IMR-90 (cell line): Measurements from ENCODE around the gene KRTAP4-3. TPM values are rescaled to one million over a fixed set of nuclear protein-coding genes. Genes with fewer than 3 reads are reported as not detected.

Experiments
- ATAC-seq: fragments of 200-7000 bp; cut with Tn5 transposase; 2 replicates; pipeline ENCODE4 v1.9.1; 2020; ENCODE audit warnings: low read depth, mild to moderate bottlenecking, moderate library complexity
- BruUV-seq: library from RNA; stranded (reverse); fragments of 400-500 nt; replicated peaks from 2 replicates; lab custom pipeline; 2021; lab: Mats Ljungman, UMichigan
- CTCF ChIA-PET: fragments of 300-600 bp; formaldehyde crosslinking; extraction: SDS; loops from one replicate; lab custom pipeline; 2021; ENCODE audit warnings: antibody characterized with exemption; lab: Yijun Ruan, JAX
- POLR2A ChIA-PET: fragments of 300-600 bp; sonication (Branson Sonifier 250); formaldehyde crosslinking; loops from one replicate; lab custom pipeline; 2022; ENCODE audit warnings: antibody characterized with exemption; ENCODE audit not compliant: unreplicated experiment; lab: Charles Lee
- DNase-seq: peaks from one replicate; pipeline ENCODE4 v3.0.0; 2013
- H2AFZ ChIP-seq: replicated peaks from 2 replicates; pipeline ENCODE3; 2013; ENCODE audit warnings: low read length, mild to moderate bottlenecking; ENCODE audit not compliant: poor library complexity
- H2AK5ac ChIP-seq: 2 replicates; pipeline ENCODE4 v1.6.1; 2013; ENCODE audit warnings: low read depth, low read length, inconsistent platforms
- H2AK9ac ChIP-seq: replicated peaks from 2 replicates; pipeline ENCODE3; 2013; ENCODE audit warnings: mild to moderate bottlenecking, low read depth, low read length, moderate library complexity; ENCODE audit not compliant: poor library complexity
- H2BK120ac ChIP-seq: 2 replicates; pipeline ENCODE4 v1.6.1; 2013; ENCODE audit warnings: low read depth, low read length, inconsistent platforms
- H2BK15ac ChIP-seq: 3 replicates; pipeline ENCODE4 v1.6.1; 2013; ENCODE audit warnings: low read depth, low read length, inconsistent platforms
- H2BK20ac ChIP-seq: 2 replicates; pipeline ENCODE4 v1.6.1; 2013; ENCODE audit warnings: low read depth, mild to moderate bottlenecking, inconsistent platforms, low read length, moderate library complexity
- H2BK5ac ChIP-seq: 2 replicates; pipeline ENCODE4 v1.6.1; 2013; ENCODE audit warnings: mild to moderate bottlenecking, low read depth, low read length, inconsistent platforms; ENCODE audit not compliant: poor library complexity, severe bottlenecking
- H3K14ac ChIP-seq: replicated peaks from 2 replicates; pipeline ENCODE4 v1.6.1; 2013; ENCODE audit warnings: low read depth, low read length, inconsistent platforms
- H3K18ac ChIP-seq: 2 replicates; pipeline ENCODE4 v1.6.1; 2013; ENCODE audit warnings: low read depth, low read length, control low read depth
- H3K23ac ChIP-seq: 2 replicates; pipeline ENCODE4 v1.6.1; 2013; ENCODE audit warnings: low read depth, low read length, inconsistent platforms
- H3K27ac ChIP-seq: 2 replicates; pipeline ENCODE4 v1.5.1; 2013; ENCODE audit warnings: mild to moderate bottlenecking, control low read depth, low read length; ENCODE audit not compliant: insufficient read depth
- H3K27me3 ChIP-seq: 2 replicates; pipeline ENCODE4 v1.6.1; 2013; ENCODE audit warnings: low read length; ENCODE audit not compliant: control insufficient read depth, insufficient read depth
- H3K36me3 ChIP-seq: 2 replicates; pipeline ENCODE4 v1.6.1; 2013; ENCODE audit warnings: low read length, mixed read lengths; ENCODE audit not compliant: control insufficient read depth, insufficient read depth
- H3K4ac ChIP-seq: 2 replicates; pipeline ENCODE4 v1.6.1; 2013; ENCODE audit warnings: low read depth, low read length, inconsistent platforms
- H3K4me1 ChIP-seq: 2 replicates; pipeline ENCODE4 v1.6.1; 2013; ENCODE audit warnings: low read length, mixed read lengths; ENCODE audit not compliant: control insufficient read depth, insufficient read depth
- H3K4me2 ChIP-seq: 2 replicates; pipeline ENCODE4 v1.6.1; 2013; ENCODE audit warnings: low read depth, mild to moderate bottlenecking, control low read depth, low read length, moderate library complexity
- H3K4me3 ChIP-seq: 2 replicates; pipeline ENCODE4 v1.5.1; 2013; ENCODE audit warnings: low read depth, mild to moderate bottlenecking, control low read depth, low read length, moderate library complexity; ENCODE audit not compliant: insufficient read depth
- H3K56ac ChIP-seq: 2 replicates; pipeline ENCODE4 v1.6.1; 2013; ENCODE audit warnings: low read length, inconsistent platforms; ENCODE audit not compliant: insufficient read depth; ENCODE audit errors: extremely low read depth
- H3K79me1 ChIP-seq, 2 experiments: 2 replicates each; pipeline ENCODE4 v1.6.1; 2013; ENCODE audit warnings: low read length in 2 of 2, inconsistent platforms in 1 of 2, low read depth in 1 of 2
- H3K9ac ChIP-seq: 2 replicates; pipeline ENCODE4 v1.6.1; 2013; ENCODE audit warnings: low read depth, low read length, control low read depth
- H3K9me1 ChIP-seq: 2 replicates; pipeline ENCODE4 v1.6.1; 2013; ENCODE audit warnings: low read length, inconsistent platforms; ENCODE audit not compliant: insufficient read depth
- H3K9me3 ChIP-seq: 2 replicates; pipeline ENCODE4 v1.6.1; 2013; ENCODE audit warnings: low read length; ENCODE audit not compliant: control insufficient read depth, insufficient read depth
- H4K20me1 ChIP-seq: 2 replicates; pipeline ENCODE4 v1.6.1; 2013; ENCODE audit warnings: low read length, inconsistent platforms; ENCODE audit not compliant: insufficient read depth
- H4K5ac ChIP-seq: 2 replicates; pipeline ENCODE4 v1.6.1; 2013; ENCODE audit warnings: mild to moderate bottlenecking, low read depth, low read length, control low read depth
- H4K8ac ChIP-seq, 2 experiments: 2 replicates each; pipeline ENCODE4 v1.6.1; 2013; ENCODE audit warnings: low read depth in 2 of 2, low read length in 2 of 2, control low read depth in 1 of 2, inconsistent platforms in 1 of 2
- H4K91ac ChIP-seq: 2 replicates; pipeline ENCODE4 v1.6.1; 2013; ENCODE audit warnings: low read depth, low read length, inconsistent platforms; ENCODE audit not compliant: insufficient read depth
- BHLHE40 ChIP-seq: fragments of 150-350 bp; IDR thresholded peaks from 2 replicates; pipeline ENCODE4 v1.6.1; 2016; ENCODE audit warnings: mild to moderate bottlenecking, low read depth, low read length
- FOS ChIP-seq: fragments of 150-350 bp; IDR thresholded peaks from 2 replicates; pipeline ENCODE4 v1.6.1; 2016; ENCODE audit warnings: low read depth, low read length
- MAZ ChIP-seq: IDR thresholded peaks from 2 replicates; pipeline ENCODE4 v1.6.1; 2012; ENCODE audit warnings: low read depth, mild to moderate bottlenecking, low read length, improper control_type of control experiment, moderate library complexity, borderline replicate concordance
- MXI1 ChIP-seq: IDR thresholded peaks from 2 replicates; pipeline ENCODE4 v1.6.1; 2012; ENCODE audit warnings: low read depth, mild to moderate bottlenecking, low read length, moderate library complexity, borderline replicate concordance
- RAD21 ChIP-seq: IDR thresholded peaks from 2 replicates; pipeline ENCODE4 v1.6.1; 2012; ENCODE audit warnings: low read length, improper control_type of control experiment
- RCOR1 ChIP-seq: IDR thresholded peaks from 2 replicates; pipeline ENCODE4 v1.6.1; 2012; ENCODE audit warnings: mild to moderate bottlenecking, low read length, improper control_type of control experiment; ENCODE audit not compliant: insufficient replicate concordance
- RFX5 ChIP-seq: IDR thresholded peaks from 2 replicates; pipeline ENCODE4 v1.8.0; 2012; ENCODE audit warnings: low read depth, mild to moderate bottlenecking, low read length, moderate library complexity
- SMC3 ChIP-seq: fragments of 150-350 bp; IDR thresholded peaks from 2 replicates; pipeline ENCODE4 v1.6.1; 2016; ENCODE audit warnings: low read depth, mild to moderate bottlenecking, antibody characterized with exemption, low read length, moderate library complexity
- WGBS, 2 experiments: methylation state at CpG; one replicate each; pipeline versions ENCODE4 v1.1.5 to v1.1.7; 2013; ENCODE audit warnings: missing lambda C conversion rate in 2 of 2; ENCODE audit not compliant: insufficient read length in 1 of 2; ENCODE audit errors: extremely low coverage in 2 of 2; 5-methylcytosine and 5-hydroxymethylcytosine counted together
- dilution Hi-C: fragments of 300-500 bp; cut with HindIII; formaldehyde crosslinking; loops from one replicate; pipeline ENCODE4 v1.14.3; 2018; ENCODE audit warnings: low sequenced_read_pairs; ENCODE audit not compliant: unreplicated experiment
- in situ Hi-C: fragments of 300-500 bp; cut with MboI; formaldehyde crosslinking; loops from 3 replicates; pipeline ENCODE4 v1.14.3; 2019; ENCODE audit warnings: low sequenced_read_pairs, inconsistent platforms, mixed read lengths
- intact Hi-C: fragments of 100-400 bp; cut with micrococcal nuclease; formaldehyde crosslinking; loops from 2 replicates; pipeline ENCODE4 v1.10.0; 2022
- polyA plus RNA-seq, 3 experiments: library from polyadenylated mRNA; depleted of rRNA; stranded (reverse); fragments of >200 nt; gene quantifications; 2 replicates each; pipeline ENCODE4 v1.2.3, GENCODE V29; 2012; ENCODE audit warnings: low replicate concordance in 1 of 3
- total RNA-seq: library from RNA; depleted of rRNA; stranded (reverse); fragments of >200 nt; gene quantifications from 2 replicates; pipeline ENCODE4 v1.2.3, GENCODE V29; 2012
- TF ChIP-seq, protein P1 (sequence below): fragments of 150-350 bp; IDR thresholded peaks from 2 replicates; pipeline ENCODE4 v1.6.1; 2017; ENCODE audit warnings: mild to moderate bottlenecking, antibody characterized with exemption, low read length, low read depth
- TF ChIP-seq, protein P2 (sequence below): fragments of 150-350 bp; IDR thresholded peaks from 2 replicates; pipeline ENCODE4 v1.6.1; 2016; ENCODE audit warnings: low read depth, mild to moderate bottlenecking, low read length, moderate library complexity, borderline replicate concordance

The KRTAP4-3 gene
- total and polyA plus RNA-seq, 2 of the 4 experiments (the other 2 are of a cell fraction) = not detected

DNA sequence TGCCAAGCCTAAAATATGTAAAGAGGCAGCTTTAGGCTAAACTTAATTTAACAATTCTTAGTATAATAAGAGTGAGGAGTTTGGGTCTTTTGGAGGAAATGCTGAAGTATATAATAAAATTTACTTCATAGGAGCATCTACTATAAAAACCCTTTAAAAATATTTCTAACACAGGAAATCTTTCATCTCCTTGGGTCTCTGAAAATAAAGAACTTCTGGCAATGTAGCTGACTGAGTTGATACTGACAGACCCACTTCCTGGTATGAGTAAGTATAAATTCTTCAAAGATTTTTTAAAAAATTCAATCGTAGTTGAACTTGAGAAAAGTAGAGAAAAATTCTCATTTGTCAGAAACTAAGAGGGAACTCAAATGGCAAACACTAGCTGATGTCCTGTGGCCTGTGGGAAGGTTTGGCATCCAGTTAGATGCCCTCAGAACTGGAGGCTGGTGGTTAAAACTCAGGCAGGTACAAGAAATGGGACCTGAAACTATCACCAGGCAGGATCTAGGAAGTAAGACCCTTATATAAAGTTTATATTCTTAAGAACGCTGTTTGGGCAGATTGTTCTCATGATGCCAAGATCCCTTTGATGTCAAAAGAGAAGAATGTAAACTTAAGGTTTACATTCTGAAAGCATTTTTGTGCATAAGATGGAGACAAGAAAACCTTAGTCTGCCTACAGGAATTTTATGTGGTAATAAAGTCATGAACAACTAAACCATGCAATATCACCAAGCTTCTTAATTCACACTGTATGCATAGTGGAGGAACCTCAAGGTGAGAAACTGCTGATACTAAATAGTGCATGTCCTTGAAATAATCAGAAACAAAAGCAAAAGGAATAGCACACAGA lies 33.9 kb downstream of the KRTAP4-3 start:
- peak overlapping the region; percentile 99 for H3K27ac ChIP-seq
- no CpG with 5 or more reads among the region's 2 CpGs for WGBS, 2 experiments
- CTCF ChIA-PET = no interaction called here

More for the DNA sequence above, 33.9 kb downstream of the KRTAP4-3 start:
- Histone ChIP-seq H3K9ac (peak overlapping the region; percentile 33; the same call in 1 of the 2 replicates), H2BK15ac (peak overlapping the region; percentile 97), H2AK9ac (no peak overlapping the region), H3K4me2 (peak overlapping the region; percentile 80; the same call in 1 of the 2 replicates), H3K9me3 (no peaks in the 10 kb centered on the region), H3K56ac (peak overlapping the region; percentile 95), H3K4me1 (peaks cover 4% of the 10 kb centered on the region), H3K14ac (peak overlapping the region; percentile 92), H3K23ac (peak overlapping the region; percentile 95; the same call in 1 of the 2 replicates), H2AK5ac (peak overlapping the region; percentile 79; the same call in 1 of the 2 replicates), H3K4me3 (no peak overlapping the region), H4K91ac (peak overlapping the region; percentile 96), H3K9me1 (no peaks in the 10 kb centered on the region), H3K27me3 (no peaks in the 10 kb centered on the region), H3K4ac (peak overlapping the region; percentile 96), H3K36me3 (no peaks in the 10 kb centered on the region), H2AFZ (peak overlapping the region; percentile 79), H2BK120ac (peak overlapping the region; percentile 98), H3K18ac (peak overlapping the region; percentile 99; the same call in 1 of the 2 replicates), H4K8ac (peak overlapping the region; percentile 57 to 98), H2BK20ac (peak overlapping the region; percentile 98), H2BK5ac (peak overlapping the region; percentile 99), H4K5ac (peak overlapping the region; percentile 97), H4K20me1 (no peaks in the 10 kb centered on the region), H3K79me1 (no peaks in the 10 kb centered on the region)
- in situ Hi-C loops (no loop called here), intact Hi-C loops (no loop called here), dilution Hi-C loops (no loop called here)
- POLR2A ChIA-PET = no interaction called here
- DNase-seq (peak; percentile 71), ATAC-seq (peak; percentile 77)
- no TSS peak for BruUV-seq
- TF ChIP-seq RCOR1 (no peak), BHLHE40 (no peak), SMC3 (no peak), MAZ (no peak), RAD21 (no peak), FOS (no peak), RFX5 (no peak), MXI1 (no peak)
- TF ChIP-seq, protein P1, sequence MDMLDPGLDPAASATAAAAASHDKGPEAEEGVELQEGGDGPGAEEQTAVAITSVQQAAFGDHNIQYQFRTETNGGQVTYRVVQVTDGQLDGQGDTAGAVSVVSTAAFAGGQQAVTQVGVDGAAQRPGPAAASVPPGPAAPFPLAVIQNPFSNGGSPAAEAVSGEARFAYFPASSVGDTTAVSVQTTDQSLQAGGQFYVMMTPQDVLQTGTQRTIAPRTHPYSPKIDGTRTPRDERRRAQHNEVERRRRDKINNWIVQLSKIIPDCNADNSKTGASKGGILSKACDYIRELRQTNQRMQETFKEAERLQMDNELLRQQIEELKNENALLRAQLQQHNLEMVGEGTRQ = no peak
- TF ChIP-seq, protein P2, sequence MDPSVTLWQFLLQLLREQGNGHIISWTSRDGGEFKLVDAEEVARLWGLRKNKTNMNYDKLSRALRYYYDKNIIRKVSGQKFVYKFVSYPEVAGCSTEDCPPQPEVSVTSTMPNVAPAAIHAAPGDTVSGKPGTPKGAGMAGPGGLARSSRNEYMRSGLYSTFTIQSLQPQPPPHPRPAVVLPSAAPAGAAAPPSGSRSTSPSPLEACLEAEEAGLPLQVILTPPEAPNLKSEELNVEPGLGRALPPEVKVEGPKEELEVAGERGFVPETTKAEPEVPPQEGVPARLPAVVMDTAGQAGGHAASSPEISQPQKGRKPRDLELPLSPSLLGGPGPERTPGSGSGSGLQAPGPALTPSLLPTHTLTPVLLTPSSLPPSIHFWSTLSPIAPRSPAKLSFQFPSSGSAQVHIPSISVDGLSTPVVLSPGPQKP = no peak
